HEK293 (cell line): ENCODE measurements around the gene MBP.

Experiments
- CTCF ChIA-PET: fragments of 350-600 bp; formaldehyde crosslinking; extraction: SDS; loops from one replicate; lab custom pipeline; 2021; ENCODE audit warnings: antibody characterized with exemption; lab: Yijun Ruan, JAX
- POLR2A ChIA-PET: fragments of 300-600 bp; formaldehyde crosslinking; extraction: SDS; loops from one replicate; lab custom pipeline; 2020; ENCODE audit warnings: antibody characterized with exemption, inconsistent platforms; lab: Yijun Ruan, JAX
- H3K27ac ChIP-seq: fragments of 200-500 bp; sonication (Bioruptor generic); 2 replicates; pipeline ENCODE4 v1.5.1; 2014; ENCODE audit warnings: low read depth, low read length, control low read depth, inconsistent platforms; ENCODE audit errors: extremely low read depth
- H3K36me3 ChIP-seq, 2 experiments: fragments of 200-500 bp in 1 of 2; sonication (Bioruptor generic) in 1 of 2; 1 replicate in 1 of 2; 2 replicates in 1 of 2; pipeline ENCODE4 v1.5.1; 2014 to 2017; ENCODE audit warnings: inconsistent platforms in 2 of 2, low read length in 2 of 2; ENCODE audit not compliant: control insufficient read depth in 2 of 2, insufficient read depth in 1 of 2
- H3K4me1 ChIP-seq: fragments of 200-500 bp; sonication (Bioruptor generic); 2 replicates; pipeline ENCODE4 v1.5.1; 2014; ENCODE audit warnings: mild to moderate bottlenecking, low read length, inconsistent platforms; ENCODE audit not compliant: control insufficient read depth, insufficient read depth
- H3K4me3 ChIP-seq: 2 replicates; pipeline ENCODE4 v1.5.1; 2011; ENCODE audit warnings: low read depth, mild to moderate bottlenecking, control low read depth, low read length, moderate library complexity
- H3K9me3 ChIP-seq: fragments of 200-500 bp; sonication (Bioruptor generic); 2 replicates; pipeline ENCODE4 v1.5.1; 2014; ENCODE audit warnings: low read depth, low read length, inconsistent platforms; ENCODE audit not compliant: control insufficient read depth, insufficient read depth
- BCL11B ChIP-seq: fragments of 450-650 bp; formaldehyde crosslinking; IDR thresholded peaks from 2 replicates; pipeline ENCODE4 v1.5.1; 2016; ENCODE audit warnings: low read depth, missing biosample characterization, missing genetic modification characterization
- GLIS1 ChIP-seq: fragments of 450-650 bp; formaldehyde crosslinking; IDR thresholded peaks from 2 replicates; pipeline ENCODE4 v1.5.1; 2016; ENCODE audit warnings: missing biosample characterization, missing genetic modification characterization
- OSR2 ChIP-seq: fragments of 450-650 bp; formaldehyde crosslinking; IDR thresholded peaks from 2 replicates; pipeline ENCODE4 v1.5.1; 2016; ENCODE audit warnings: missing biosample characterization, missing genetic modification characterization
- OVOL3 ChIP-seq: fragments of 450-650 bp; formaldehyde crosslinking; IDR thresholded peaks from 2 replicates; pipeline ENCODE4 v1.5.1; 2016; ENCODE audit warnings: missing biosample characterization, missing genetic modification characterization
- RBAK ChIP-seq: fragments of 450-650 bp; formaldehyde crosslinking; IDR thresholded peaks from 2 replicates; pipeline ENCODE4 v1.5.1; 2016; ENCODE audit warnings: missing biosample characterization, missing genetic modification characterization
- REST ChIP-seq: fragments of 450-650 bp; formaldehyde crosslinking; IDR thresholded peaks from 2 replicates; pipeline ENCODE4 v1.5.1; 2016; ENCODE audit warnings: missing biosample characterization, missing genetic modification characterization
- SP7 ChIP-seq: fragments of 450-650 bp; formaldehyde crosslinking; IDR thresholded peaks from 2 replicates; pipeline ENCODE4 v1.5.1; 2016; ENCODE audit warnings: missing biosample characterization, missing genetic modification characterization
- ZNF114 ChIP-seq: fragments of 450-650 bp; formaldehyde crosslinking; IDR thresholded peaks from 2 replicates; pipeline ENCODE4 v1.5.0; 2017; ENCODE audit warnings: missing biosample characterization, missing genetic modification characterization
- ZNF121 ChIP-seq: fragments of 450-650 bp; formaldehyde crosslinking; IDR thresholded peaks from 2 replicates; pipeline ENCODE4 v1.5.1; 2016; ENCODE audit warnings: missing biosample characterization, missing genetic modification characterization
- ZNF16 ChIP-seq: fragments of 450-650 bp; formaldehyde crosslinking; IDR thresholded peaks from 2 replicates; pipeline ENCODE4 v1.5.1; 2016; ENCODE audit warnings: low read depth, missing biosample characterization, missing genetic modification characterization
- ZNF184 ChIP-seq: fragments of 450-650 bp; IDR thresholded peaks from 2 replicates; pipeline ENCODE4 v1.5.1; 2018; ENCODE audit warnings: missing biosample characterization, mild to moderate bottlenecking, missing genetic modification characterization
- ZNF2 ChIP-seq: fragments of 450-650 bp; formaldehyde crosslinking; IDR thresholded peaks from 2 replicates; pipeline ENCODE4 v1.5.1; 2016; ENCODE audit warnings: missing biosample characterization, missing genetic modification characterization
- ZNF23 ChIP-seq: fragments of 450-650 bp; formaldehyde crosslinking; IDR thresholded peaks from 2 replicates; pipeline ENCODE4 v1.5.1; 2016; ENCODE audit warnings: missing biosample characterization, missing genetic modification characterization, borderline replicate concordance
- ZNF311 ChIP-seq: fragments of 450-650 bp; formaldehyde crosslinking; IDR thresholded peaks from 2 replicates; pipeline ENCODE4 v1.5.1; 2017; ENCODE audit warnings: missing biosample characterization, missing genetic modification characterization, borderline replicate concordance
- ZNF362 ChIP-seq: fragments of 450-650 bp; formaldehyde crosslinking; IDR thresholded peaks from 2 replicates; pipeline ENCODE4 v1.5.1; 2016; ENCODE audit warnings: missing biosample characterization, missing genetic modification characterization
- ZNF433 ChIP-seq: fragments of 450-650 bp; formaldehyde crosslinking; IDR thresholded peaks from 2 replicates; pipeline ENCODE4 v1.5.1; 2016; ENCODE audit warnings: missing biosample characterization, missing genetic modification characterization, low read depth
- ZNF521 ChIP-seq: fragments of 450-650 bp; formaldehyde crosslinking; IDR thresholded peaks from 2 replicates; pipeline ENCODE4 v1.5.1; 2017; ENCODE audit warnings: missing biosample characterization, mild to moderate bottlenecking, missing genetic modification characterization
- ZNF530 ChIP-seq: fragments of 450-650 bp; formaldehyde crosslinking; IDR thresholded peaks from 2 replicates; pipeline ENCODE4 v1.5.1; 2016; ENCODE audit warnings: low read depth, missing biosample characterization, missing genetic modification characterization
- ZNF560 ChIP-seq: fragments of 450-650 bp; formaldehyde crosslinking; IDR thresholded peaks from 2 replicates; pipeline ENCODE4 v1.5.1; 2017; ENCODE audit warnings: missing biosample characterization, missing genetic modification characterization, borderline replicate concordance
- ZNF571 ChIP-seq: fragments of 450-650 bp; formaldehyde crosslinking; IDR thresholded peaks from 2 replicates; pipeline ENCODE4 v1.5.0; 2017; ENCODE audit warnings: missing biosample characterization, missing genetic modification characterization
- ZNF610 ChIP-seq: fragments of 450-650 bp; formaldehyde crosslinking; IDR thresholded peaks from 2 replicates; pipeline ENCODE4 v1.5.1; 2016; ENCODE audit warnings: missing biosample characterization, missing genetic modification characterization, borderline replicate concordance
- ZNF621 ChIP-seq: fragments of 450-650 bp; formaldehyde crosslinking; IDR thresholded peaks from 2 replicates; pipeline ENCODE4 v1.5.1; 2017; ENCODE audit warnings: missing biosample characterization, missing genetic modification characterization
- ZNF664 ChIP-seq: fragments of 450-650 bp; formaldehyde crosslinking; IDR thresholded peaks from 2 replicates; pipeline ENCODE4 v1.5.1; 2016; ENCODE audit warnings: missing biosample characterization, missing genetic modification characterization
- ZNF701 ChIP-seq: fragments of 450-650 bp; formaldehyde crosslinking; IDR thresholded peaks from 2 replicates; pipeline ENCODE4 v1.5.1; 2016; ENCODE audit warnings: missing biosample characterization, missing genetic modification characterization
- ZNF747 ChIP-seq: fragments of 450-650 bp; formaldehyde crosslinking; IDR thresholded peaks from 2 replicates; pipeline ENCODE4 v1.5.1; 2016; ENCODE audit warnings: missing biosample characterization, missing genetic modification characterization
- ZNF76 ChIP-seq: fragments of 450-650 bp; formaldehyde crosslinking; IDR thresholded peaks from 2 replicates; pipeline ENCODE4; 2016; ENCODE audit warnings: low read depth, missing biosample characterization, missing genetic modification characterization, borderline replicate concordance
- ZNF791 ChIP-seq: fragments of 450-650 bp; formaldehyde crosslinking; IDR thresholded peaks from 2 replicates; pipeline ENCODE4 v1.5.1; 2016; ENCODE audit warnings: missing biosample characterization, missing genetic modification characterization
- TF ChIP-seq, protein P1 (sequence below): fragments of 450-650 bp; formaldehyde crosslinking; IDR thresholded peaks from 2 replicates; pipeline ENCODE4 v1.5.0; 2017; ENCODE audit warnings: missing biosample characterization, missing genetic modification characterization, borderline replicate concordance
- TF ChIP-seq, protein P2 (sequence below): fragments of 450-650 bp; formaldehyde crosslinking; IDR thresholded peaks from 2 replicates; pipeline ENCODE4 v1.5.1; 2017; ENCODE audit warnings: missing biosample characterization, missing genetic modification characterization

MBP gene

GRCh38 chr18:76979906-76980305 is 152.7 kb downstream of the MBP start:
- Histone ChIP-seq H3K4me1 (no peaks in the 10 kb centered on the region), H3K27ac (no peak overlapping the region), H3K4me3 (no peak overlapping the region), H3K36me3 (no peaks in the 10 kb centered on the region), H3K9me3 (no peaks in the 10 kb centered on the region)
- TF ChIP-seq ZNF610 (tag by site-specific recombination) (no peak), GLIS1 (tag by site-specific recombination) (no peak), ZNF791 (tag by site-specific recombination) (no peak), OVOL3 (tag by site-specific recombination) (no peak), ZNF521 (tag by site-specific recombination) (no peak), ZNF76 (no peak), ZNF114 (tag by site-specific recombination) (no peak), ZNF747 (tag by site-specific recombination) (no peak), ZNF701 (tag by site-specific recombination) (no peak), ZNF2 (tag by site-specific recombination) (no peak), ZNF560 (no peak), ZNF362 (tag by site-specific recombination) (no peak), BCL11B (no peak), ZNF23 (tag by site-specific recombination) (no peak)
- TF ChIP-seq, protein P1, sequence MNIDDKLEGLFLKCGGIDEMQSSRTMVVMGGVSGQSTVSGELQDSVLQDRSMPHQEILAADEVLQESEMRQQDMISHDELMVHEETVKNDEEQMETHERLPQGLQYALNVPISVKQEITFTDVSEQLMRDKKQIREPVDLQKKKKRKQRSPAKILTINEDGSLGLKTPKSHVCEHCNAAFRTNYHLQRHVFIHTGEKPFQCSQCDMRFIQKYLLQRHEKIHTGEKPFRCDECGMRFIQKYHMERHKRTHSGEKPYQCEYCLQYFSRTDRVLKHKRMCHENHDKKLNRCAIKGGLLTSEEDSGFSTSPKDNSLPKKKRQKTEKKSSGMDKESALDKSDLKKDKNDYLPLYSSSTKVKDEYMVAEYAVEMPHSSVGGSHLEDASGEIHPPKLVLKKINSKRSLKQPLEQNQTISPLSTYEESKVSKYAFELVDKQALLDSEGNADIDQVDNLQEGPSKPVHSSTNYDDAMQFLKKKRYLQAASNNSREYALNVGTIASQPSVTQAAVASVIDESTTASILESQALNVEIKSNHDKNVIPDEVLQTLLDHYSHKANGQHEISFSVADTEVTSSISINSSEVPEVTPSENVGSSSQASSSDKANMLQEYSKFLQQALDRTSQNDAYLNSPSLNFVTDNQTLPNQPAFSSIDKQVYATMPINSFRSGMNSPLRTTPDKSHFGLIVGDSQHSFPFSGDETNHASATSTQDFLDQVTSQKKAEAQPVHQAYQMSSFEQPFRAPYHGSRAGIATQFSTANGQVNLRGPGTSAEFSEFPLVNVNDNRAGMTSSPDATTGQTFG (tag by site-specific recombination) = no peak
- ChIA-PET POLR2A (no interaction called here), CTCF (interaction anchor here (7.1 kb wide), 1 partner anchor 178 kb away, joined by 84 read pairs; no protein-coding TSS in a partner anchor)

GRCh38 chr18:76979111-76979751 is 153.4 kb downstream of the MBP start:
- Histone ChIP-seq H3K9me3 (no peaks in the 10 kb centered on the region), H3K4me3 (no peak overlapping the region), H3K27ac (no peak overlapping the region), H3K36me3 (no peaks in the 10 kb centered on the region), H3K4me1 (no peaks in the 10 kb centered on the region)
- ChIA-PET CTCF (no interaction called here), POLR2A (no interaction called here)
- TF ChIP-seq SP7 (tag by site-specific recombination) = no peak
- TF ChIP-seq REST (tag by site-specific recombination) = no peak
- TF ChIP-seq ZNF571 (tag by site-specific recombination) = no peak
- TF ChIP-seq ZNF311 (tag by site-specific recombination) = no peak
- no peak for TF ChIP-seq ZNF530
- TF ChIP-seq ZNF16 = no peak
- no peak for TF ChIP-seq ZNF621 (tag by site-specific recombination)
- TF ChIP-seq, protein P2, sequence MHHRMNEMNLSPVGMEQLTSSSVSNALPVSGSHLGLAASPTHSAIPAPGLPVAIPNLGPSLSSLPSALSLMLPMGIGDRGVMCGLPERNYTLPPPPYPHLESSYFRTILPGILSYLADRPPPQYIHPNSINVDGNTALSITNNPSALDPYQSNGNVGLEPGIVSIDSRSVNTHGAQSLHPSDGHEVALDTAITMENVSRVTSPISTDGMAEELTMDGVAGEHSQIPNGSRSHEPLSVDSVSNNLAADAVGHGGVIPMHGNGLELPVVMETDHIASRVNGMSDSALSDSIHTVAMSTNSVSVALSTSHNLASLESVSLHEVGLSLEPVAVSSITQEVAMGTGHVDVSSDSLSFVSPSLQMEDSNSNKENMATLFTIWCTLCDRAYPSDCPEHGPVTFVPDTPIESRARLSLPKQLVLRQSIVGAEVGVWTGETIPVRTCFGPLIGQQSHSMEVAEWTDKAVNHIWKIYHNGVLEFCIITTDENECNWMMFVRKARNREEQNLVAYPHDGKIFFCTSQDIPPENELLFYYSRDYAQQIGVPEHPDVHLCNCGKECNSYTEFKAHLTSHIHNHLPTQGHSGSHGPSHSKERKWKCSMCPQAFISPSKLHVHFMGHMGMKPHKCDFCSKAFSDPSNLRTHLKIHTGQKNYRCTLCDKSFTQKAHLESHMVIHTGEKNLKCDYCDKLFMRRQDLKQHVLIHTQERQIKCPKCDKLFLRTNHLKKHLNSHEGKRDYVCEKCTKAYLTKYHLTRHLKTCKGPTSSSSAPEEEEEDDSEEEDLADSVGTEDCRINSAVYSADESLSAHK (tag by site-specific recombination) = no peak
- TF ChIP-seq ZNF184 (tag by site-specific recombination) = no peak
- no peak for TF ChIP-seq ZNF664 (tag by site-specific recombination)
- no peak for TF ChIP-seq OSR2
- no peak for TF ChIP-seq ZNF121 (tag by site-specific recombination)
- no peak for TF ChIP-seq ZNF433 (tag by site-specific recombination)
- no peak for TF ChIP-seq RBAK
